Neural cell (in vitro differentiated cells): ENCODE measurements around the gene UNC119B. TPM values are rescaled to one million over a fixed set of nuclear protein-coding genes. Genes with fewer than 3 reads are reported as not detected.

Experiments
- H2AFZ ChIP-seq: fragments of 200-600, 300-800 bp; sonication (generic), shearing (Covaris generic); 2 replicates; pipeline ENCODE4 v1.6.0; 2014; ENCODE audit warnings: low read depth, mild to moderate bottlenecking, antibody characterized with exemption, low read length, moderate library complexity
- H3F3A ChIP-seq: fragments of 200-600 bp; shearing (Covaris generic); 2 replicates; pipeline ENCODE4 v1.6.1; 2016; ENCODE audit warnings: mild to moderate bottlenecking, moderate library complexity, mixed read lengths, antibody characterized with exemption, low read length; ENCODE audit not compliant: insufficient read depth, poor library complexity, severe bottlenecking
- H3K27ac ChIP-seq: fragments of 200-600, 300-800 bp; sonication (generic), shearing (Covaris generic); 2 replicates; pipeline ENCODE4 v1.5.1; 2014; ENCODE audit warnings: mild to moderate bottlenecking, low read length, moderate library complexity
- H3K27me3 ChIP-seq: fragments of 300-800, 200-600 bp; sonication (generic), shearing (Covaris generic); 2 replicates; pipeline ENCODE4 v1.6.0; 2014; ENCODE audit warnings: mild to moderate bottlenecking, low read depth, low read length, moderate library complexity; ENCODE audit not compliant: insufficient read depth
- H3K36me3 ChIP-seq: fragments of 300-800, 200-600 bp; sonication (generic), shearing (Covaris generic); 2 replicates; pipeline ENCODE4 v1.5.1; 2014; ENCODE audit warnings: mild to moderate bottlenecking, antibody characterized with exemption, low read length, moderate library complexity; ENCODE audit not compliant: insufficient read depth
- H3K4me2 ChIP-seq: fragments of 300-800, 200-600 bp; sonication (generic), shearing (Covaris generic); 2 replicates; pipeline ENCODE4 v1.6.0; 2014; ENCODE audit warnings: mild to moderate bottlenecking, low read length
- H3K4me3 ChIP-seq: fragments of 300-800, 200-600 bp; sonication (generic), shearing (Covaris generic); 2 replicates; pipeline ENCODE4 v1.5.1; 2014; ENCODE audit warnings: mild to moderate bottlenecking, low read length, moderate library complexity
- H3K79me2 ChIP-seq: fragments of 200-600 bp; shearing (Covaris generic); replicated peaks from 2 replicates; pipeline ENCODE4 v1.6.0; 2014; ENCODE audit warnings: mild to moderate bottlenecking, low read length, moderate library complexity; ENCODE audit not compliant: insufficient read depth
- H3K9ac ChIP-seq: fragments of 300-800, 200-600 bp; sonication (generic), shearing (Covaris generic); 2 replicates; pipeline ENCODE4 v1.6.1; 2016; ENCODE audit warnings: mild to moderate bottlenecking, low read length, mixed read lengths
- H3K9me2 ChIP-seq: fragments of 200-600 bp; shearing (Covaris generic); 2 replicates; pipeline ENCODE4 v1.6.1; 2016; ENCODE audit warnings: mild to moderate bottlenecking, low read length, mixed read lengths; ENCODE audit not compliant: insufficient read depth
- H3K9me3 ChIP-seq: fragments of 200-600, 300-800 bp; sonication (generic), shearing (Covaris generic); 2 replicates; pipeline ENCODE4 v1.6.1; 2016; ENCODE audit warnings: mild to moderate bottlenecking, mixed run types, low read length, moderate library complexity, mixed read lengths
- H4K20me1 ChIP-seq: fragments of 200-600 bp; shearing (Covaris generic); 2 replicates; pipeline ENCODE4 v1.6.1; 2016; ENCODE audit warnings: mild to moderate bottlenecking, mixed run types; ENCODE audit not compliant: insufficient read depth
- CTCF ChIP-seq: fragments of 450-650 bp; IDR thresholded peaks from 2 replicates; pipeline ENCODE4 v1.5.1; 2014; ENCODE audit warnings: antibody characterized with exemption, mild to moderate bottlenecking, moderate library complexity; ENCODE audit not compliant: poor library complexity, severe bottlenecking
- EP300 ChIP-seq: fragments of 450-650 bp; conservative IDR thresholded peaks from 2 replicates; pipeline ENCODE4 v1.6.1; 2014; ENCODE audit warnings: antibody characterized with exemption, mild to moderate bottlenecking, moderate library complexity; ENCODE audit not compliant: poor library complexity, severe bottlenecking
- EZH2 ChIP-seq: fragments of 200-600, 300-800 bp; shearing (Covaris generic), sonication (generic); IDR thresholded peaks from 2 replicates; pipeline ENCODE4 v1.6.1; 2014; ENCODE audit warnings: antibody characterized with exemption, low read length, borderline replicate concordance, mild to moderate bottlenecking; ENCODE audit not compliant: insufficient read depth, poor library complexity, severe bottlenecking
- MXI1 ChIP-seq: fragments of 450-650 bp; conservative IDR thresholded peaks from 2 replicates; pipeline ENCODE4 v1.6.1; 2014; ENCODE audit warnings: antibody characterized with exemption, mild to moderate bottlenecking; ENCODE audit not compliant: poor library complexity, severe bottlenecking
- POLR2AphosphoS5 ChIP-seq: IDR thresholded peaks from 2 replicates; pipeline ENCODE4 v1.6.1; 2012
- RAD21 ChIP-seq: fragments of 450-650 bp; conservative IDR thresholded peaks from 2 replicates; pipeline ENCODE4 v1.6.1; 2014; ENCODE audit warnings: antibody characterized with exemption, mild to moderate bottlenecking, moderate library complexity
- REST ChIP-seq: IDR thresholded peaks from 2 replicates; pipeline ENCODE4 v1.6.1; 2012; ENCODE audit warnings: borderline replicate concordance
- SMC3 ChIP-seq: fragments of 450-650 bp; conservative IDR thresholded peaks from 2 replicates; pipeline ENCODE4 v1.6.1; 2014; ENCODE audit warnings: antibody characterized with exemption, mild to moderate bottlenecking, moderate library complexity; ENCODE audit not compliant: poor library complexity
- TAF1 ChIP-seq: IDR thresholded peaks from 2 replicates; pipeline ENCODE4 v1.6.1; 2012; ENCODE audit warnings: low read depth
- polyA plus RNA-seq: library from polyadenylated mRNA; depleted of rRNA; stranded (reverse); fragments of >200 nt; gene quantifications from 2 replicates; pipeline ENCODE4 v1.2.3, GENCODE V29; 2014

The UNC119B gene
- polyA plus RNA-seq, 1 donor from 2014 or later, result 17.3 TPM

- no peak overlapping the region for H3K27ac ChIP-seq
- TF ChIP-seq EP300 (no peak), TAF1 (no peak), CTCF (no peak), REST (no peak), POLR2AphosphoS5 (no peak), RAD21 (no peak), EZH2 (no peak), SMC3 (no peak), MXI1 (no peak)
Observed at GRCh38 chr12:120662879-120663278, 47.4 kb upstream of the UNC119B start.

GRCh38 chr12:120663741-120664140 lies 46.5 kb upstream of the UNC119B start:
- Histone ChIP-seq H3K27ac (no peak overlapping the region), H3K36me3 (no peaks in the 10 kb centered on the region), H3K9me3 (no peaks in the 10 kb centered on the region), H3K27me3 (no peaks in the 10 kb centered on the region), H3K79me2 (no peaks in the 10 kb centered on the region), H3F3A (no peaks in the 10 kb centered on the region), H4K20me1 (no peaks in the 10 kb centered on the region), H3K9me2 (no peaks in the 10 kb centered on the region), H3K9ac (no peak overlapping the region), H3K4me2 (no peak overlapping the region), H2AFZ (no peak overlapping the region), H3K4me3 (no peak overlapping the region)
- TF ChIP-seq POLR2AphosphoS5 (no peak), CTCF (no peak), TAF1 (no peak), MXI1 (no peak), SMC3 (no peak), EZH2 (no peak), RAD21 (no peak), EP300 (no peak), REST (no peak)

More at GRCh38 chr12:120662879-120663278, 47.4 kb upstream of the UNC119B start:
- Histone ChIP-seq H3K9ac (no peak overlapping the region), H3K4me3 (no peak overlapping the region), H3K4me2 (no peak overlapping the region), H3K79me2 (no peaks in the 10 kb centered on the region), H3K36me3 (no peaks in the 10 kb centered on the region), H2AFZ (no peak overlapping the region), H3F3A (no peaks in the 10 kb centered on the region), H3K9me3 (no peaks in the 10 kb centered on the region), H4K20me1 (no peaks in the 10 kb centered on the region), H3K27me3 (no peaks in the 10 kb centered on the region), H3K9me2 (no peaks in the 10 kb centered on the region)
